Measurements from ENCODE around the gene EOLA1.
"Not testable (repeated sequence)": the region's sequence is repeated elsewhere in the genome, so short reads cannot be mapped to it uniquely, and the experiment has no call there.

EOLA1 gene

GRCh38 chrX:149546962-149547361 is 6.2 kb downstream of the EOLA1 start:
- not testable (repeated sequence) for DNase-seq

- not testable (repeated sequence) for DNase-seq
These were observed 7.0 kb downstream of the EOLA1 start for GRCh38 chrX:149547782-149548181.

GRCh38 chrX:149549701-149550100 is 8.9 kb downstream of the EOLA1 start, which contains the start of gene HSFX3:
HSFX3 (minus strand) TSS chrX:149549924; CDS start chrX:149549852, 72 bp downstream.
- DNase-seq: not testable (repeated sequence)

- not testable (repeated sequence) for DNase-seq
These were observed 9.6 kb downstream of the EOLA1 start for GRCh38 chrX:149550454-149550853.

GRCh38 chrX:149551245-149551938 is 10.6 kb downstream of the EOLA1 start:
- DNase-seq: not testable (repeated sequence)

GRCh38 chrX:149551939-149552248 is 11.1 kb downstream of the EOLA1 start:
- not testable (repeated sequence) for DNase-seq

- not testable (repeated sequence) for DNase-seq
These were observed 14.4 kb downstream of the EOLA1 start for GRCh38 chrX:149555251-149555650.

- DNase-seq: no peak
These were observed 22.5 kb downstream of the EOLA1 start for GRCh38 chrX:149563359-149563758.

GRCh38 chrX:149567621-149568417 is 27.0 kb downstream of the EOLA1 start:
- DNase-seq: no peak

- no peak for DNase-seq
These were observed 28.0 kb downstream of the EOLA1 start for GRCh38 chrX:149568701-149569296.

GRCh38 chrX:149569770-149570169 is 29.0 kb downstream of the EOLA1 start:
- no peak for DNase-seq

GRCh38 chrX:149570668-149571067 is 29.9 kb downstream of the EOLA1 start:
- no peak for DNase-seq

- no peak for DNase-seq
These were observed 31.0 kb downstream of the EOLA1 start for GRCh38 chrX:149571770-149572169.

- DNase-seq: no peak
These were observed 31.9 kb downstream of the EOLA1 start for GRCh38 chrX:149572743-149573142.

- DNase-seq: not testable (repeated sequence)
These were observed 32.6 kb downstream of the EOLA1 start for GRCh38 chrX:149573456-149573855.

GRCh38 chrX:149585631-149586030 is 44.8 kb downstream of the EOLA1 start:
- DNase-seq: not testable (repeated sequence)

- not testable (repeated sequence) for DNase-seq
These were observed 46.5 kb downstream of the EOLA1 start, which contains the start of gene MAGEA9B for GRCh38 chrX:149587359-149587758. MAGEA9B (minus strand) TSS chrX:149587459; CDS start chrX:149583179, 4,280 bp downstream.

GRCh38 chrX:149590993-149591392 is 50.2 kb downstream of the EOLA1 start:
- not testable (repeated sequence) for DNase-seq

GRCh38 chrX:149595214-149595613 is 54.4 kb downstream of the EOLA1 start, which contains the start of gene HSFX2:
HSFX2 (minus strand) TSS chrX:149595314; CDS start chrX:149594700, 614 bp downstream.
- not testable (repeated sequence) for DNase-seq

- not testable (repeated sequence) for DNase-seq
These were observed 55.1 kb downstream of the EOLA1 start for GRCh38 chrX:149595943-149596342.

All from stimulated activated CD4-positive, alpha-beta T cell treated with anti-CD3 and anti-CD28 coated beads, Interleukin-4, amount 100 ng/mL, for 4 hours (primary cell).